CD14-positive monocyte (primary cell): ENCODE data around the gene CWF19L1. TPM values are rescaled to one million over a fixed set of nuclear protein-coding genes. Genes with fewer than 3 reads are reported as not detected.
A peak's percentile ranks its signal among the peaks of the same experiment; 100 is the strongest.

Experiments used
- DNase-seq, 3 donors: peaks; one replicate each; pipeline ENCODE4 v3.0.0-alpha.2; 2011 to 2022
- H2AFZ ChIP-seq: 2 replicates; pipeline ENCODE4 v1.6.0; 2012; ENCODE audit warnings: mild to moderate bottlenecking, low read depth, low read length, inconsistent platforms; ENCODE audit not compliant: insufficient read depth, poor library complexity, severe bottlenecking
- H3K27ac ChIP-seq, 2 donors: 1 replicate in 1 of 2; 2 replicates in 1 of 2; pipeline ENCODE4 v1.5.1; 2012 to 2013; ENCODE audit warnings: low read length in 2 of 2, control low read depth in 1 of 2, inconsistent platforms in 1 of 2, low read depth in 1 of 2, mild to moderate bottlenecking in 1 of 2
- H3K27me3 ChIP-seq, 2 donors: one replicate each; pipeline versions ENCODE4 v1.6.0 to v1.6.1; 2011 to 2013; ENCODE audit warnings: low read length in 2 of 2; ENCODE audit not compliant: control insufficient read depth in 2 of 2, insufficient read depth in 2 of 2
- H3K36me3 ChIP-seq, 2 donors: replicated peaks in 1 of 2; 1 replicate in 1 of 2; 2 replicates in 1 of 2; pipeline versions ENCODE4 v1.5.1 to v1.6.1; 2012 to 2013; ENCODE audit warnings: low read length in 2 of 2, control low read depth in 1 of 2, inconsistent platforms in 1 of 2, mild to moderate bottlenecking in 1 of 2; ENCODE audit not compliant: insufficient read depth in 2 of 2, control insufficient read depth in 1 of 2
- H3K4me1 ChIP-seq, 2 donors: 1 replicate in 1 of 2; 2 replicates in 1 of 2; pipeline versions ENCODE4 v1.5.1 to v1.6.1; 2012 to 2013; ENCODE audit warnings: low read length in 2 of 2, control low read depth in 1 of 2, inconsistent platforms in 1 of 2, mild to moderate bottlenecking in 1 of 2, moderate library complexity in 1 of 2; ENCODE audit not compliant: insufficient read depth in 2 of 2, control insufficient read depth in 1 of 2
- H3K4me2 ChIP-seq: replicated peaks from 2 replicates; pipeline ENCODE3; 2012; ENCODE audit warnings: low read length, moderate library complexity, mild to moderate bottlenecking; ENCODE audit not compliant: poor library complexity, severe bottlenecking; ENCODE audit errors: extremely low read depth
- H3K4me3 ChIP-seq, 3 experiments: fragments of 200-600 bp in 1 of 3; sonication (generic) in 1 of 3; replicated peaks in 1 of 3; 1 replicate in 2 of 3; 2 replicates in 1 of 3; pipeline ENCODE4 v1.5.1; 2011 to 2013; ENCODE audit warnings: low read length in 3 of 3, mild to moderate bottlenecking in 3 of 3, control low read depth in 2 of 3, low read depth in 2 of 3, inconsistent platforms in 1 of 3, moderate library complexity in 1 of 3
- H3K79me2 ChIP-seq: 2 replicates; pipeline ENCODE4 v1.6.0; 2012; ENCODE audit warnings: mild to moderate bottlenecking, control low read depth, inconsistent platforms, low read length, moderate library complexity; ENCODE audit not compliant: insufficient read depth
- H3K9ac ChIP-seq: 2 replicates; pipeline ENCODE4 v1.6.0; 2017; ENCODE audit warnings: low read length, mild to moderate bottlenecking; ENCODE audit not compliant: insufficient read depth, poor library complexity, severe bottlenecking
- H3K9me3 ChIP-seq, 2 donors: replicated peaks in 1 of 2; 1 replicate in 1 of 2; 2 replicates in 1 of 2; pipeline versions ENCODE4 v1.5.1 to v1.6.1; 2012 to 2013; ENCODE audit warnings: low read length in 2 of 2, control low read depth in 1 of 2; ENCODE audit not compliant: control insufficient read depth in 1 of 2, insufficient read depth in 1 of 2
- H4K20me1 ChIP-seq: 2 replicates; pipeline ENCODE4 v1.6.0; 2012; ENCODE audit warnings: mild to moderate bottlenecking, low read length, control low read depth, moderate library complexity; ENCODE audit not compliant: insufficient read depth
- H3K27ac Mint-ChIP-seq, 7 donors: one replicate each; pipeline ENCODE4 v1.8.0; 2020; ENCODE audit warnings: mild to moderate bottlenecking in 7 of 7, mixed read lengths in 7 of 7, moderate library complexity in 6 of 7, inconsistent platforms in 2 of 7
- H3K27me3 Mint-ChIP-seq, 3 donors: one replicate each; pipeline ENCODE4 v1.8.0; 2021 to 2022; ENCODE audit warnings: low read depth in 3 of 3, mild to moderate bottlenecking in 3 of 3, mixed read lengths in 3 of 3, moderate library complexity in 3 of 3, inconsistent platforms in 1 of 3
- H3K36me3 Mint-ChIP-seq, 2 donors: one replicate each; pipeline ENCODE4 v1.8.0; 2020; ENCODE audit warnings: mixed read lengths in 2 of 2, inconsistent platforms in 1 of 2, mild to moderate bottlenecking in 1 of 2
- H3K4me1 Mint-ChIP-seq: one replicate; pipeline ENCODE4 v1.8.0; 2020; ENCODE audit warnings: mild to moderate bottlenecking, mixed read lengths
- H3K4me3 Mint-ChIP-seq, 2 donors: one replicate each; pipeline ENCODE4 v1.8.0; 2020; ENCODE audit warnings: mild to moderate bottlenecking in 2 of 2, mixed read lengths in 2 of 2, moderate library complexity in 1 of 2
- H3K9me3 Mint-ChIP-seq, 7 donors: one replicate each; pipeline ENCODE4 v1.8.0; 2020 to 2022; ENCODE audit warnings: mixed read lengths in 7 of 7, mild to moderate bottlenecking in 6 of 7, moderate library complexity in 6 of 7, inconsistent platforms in 2 of 7
- WGBS: methylation state at CpG from one replicate; pipeline ENCODE4 v1.1.5; 2013; ENCODE audit warnings: missing lambda C conversion rate; ENCODE audit not compliant: insufficient coverage; 5-methylcytosine and 5-hydroxymethylcytosine counted together
- intact Hi-C, 2 donors: fragments of 100-400 bp; cut with micrococcal nuclease; formaldehyde crosslinking; loops; one replicate each; pipeline versions ENCODE4 v1.15.0 to v1.15.1; 2023
- polyA minus RNA-seq: library from RNA; depleted of rRNA, polyadenylated mRNA; stranded (reverse); fragments of >200 nt; gene quantifications from 2 replicates; pipeline ENCODE4 v1.2.3, GENCODE V29; 2012
- polyA plus RNA-seq, 3 donors: library from polyadenylated mRNA; depleted of rRNA in 1 of 3; unstranded in 2 of 3; stranded (reverse) in 1 of 3; fragments of 300-500 nt in 2 of 3; fragments of >200 nt in 1 of 3; fragmentation: Illumina TruSeq in 2 of 3; gene quantifications; 1 replicate in 2 of 3; 2 replicates in 1 of 3; pipeline ENCODE4 v1.2.3, GENCODE V29; 2012 to 2021
- total RNA-seq, 12 experiments: library from RNA in 1 of 12; stranded (reverse) in 1 of 12; fragments of 120-200 nt in 1 of 12; gene quantifications; one replicate each; pipeline ENCODE4 v1.2.4 and lab custom pipeline; 2013 to 2026; ENCODE audit warnings: mixed read lengths in 6 of 12, inconsistent platforms in 1 of 12
- TF ChIP-seq, protein P1 (sequence below): fragments of 200-600 bp; IDR thresholded peaks from one replicate; pipeline ENCODE4 v1.8.0; 2022; ENCODE audit warnings: antibody characterized with exemption, mild to moderate bottlenecking

CWF19L1 gene
- 35.6 TPM for total RNA-seq (2013)
- polyA plus RNA-seq (10 to 100 TPM; 19.9 to 29.3 (median 22.2) TPM), polyA minus RNA-seq (11.2 and 15.8 TPM in 2 replicates), total RNA-seq (lab: John Stamatoyannopoulos, UW) (18.7 to 57.5 (median 39.7) reads per million in 11 experiments)

DNA sequence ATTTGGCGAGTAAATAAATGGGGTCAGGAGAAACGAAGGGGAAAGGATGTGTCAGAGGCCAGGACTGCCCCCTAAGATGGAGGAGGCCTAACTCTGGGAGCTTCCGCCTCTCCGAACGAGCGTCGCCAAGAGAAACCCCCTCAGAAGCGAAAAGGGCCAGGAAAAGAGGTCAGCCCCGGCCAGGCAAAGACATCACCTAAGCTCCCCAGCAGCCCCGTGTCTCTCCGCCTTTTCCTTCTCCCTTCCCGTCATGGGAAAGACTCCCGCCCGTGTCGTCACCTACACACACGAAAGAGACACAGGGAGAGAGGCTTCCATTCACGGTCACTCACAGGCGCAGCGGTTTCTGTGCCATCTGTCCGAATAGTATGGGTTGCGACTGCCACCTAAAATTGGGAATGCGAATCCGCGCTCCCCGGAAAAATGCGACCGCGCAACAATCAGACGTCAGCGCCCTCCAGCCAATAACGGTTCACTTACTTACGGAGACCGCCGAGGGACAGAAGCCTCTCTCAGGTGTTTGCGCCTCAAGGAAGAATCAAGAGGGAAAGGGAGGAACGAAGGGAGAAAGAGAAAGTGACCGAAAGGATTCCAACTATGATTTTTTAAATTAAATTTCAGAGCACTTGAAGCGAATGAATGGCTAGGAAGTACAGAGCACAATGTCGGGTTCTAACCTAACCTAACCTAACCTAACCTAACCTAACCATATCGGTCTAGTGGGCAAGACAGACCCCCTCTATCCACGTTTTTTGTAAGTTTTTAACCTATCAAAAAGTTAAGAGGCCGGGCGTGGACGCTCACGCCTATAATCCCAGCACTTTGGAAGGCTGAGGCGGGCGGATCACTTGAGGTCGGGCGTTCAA lies at the start of gene CWF19L1:
TSS of gene CWF19L1 (minus strand) at position 400 of the 866 bp plus-strand sequence. CDS start at position 355, 45 bp downstream.
- peak within 1 kb of the TSS; percentile 86 for H2AFZ ChIP-seq
- peaks cover 16 to 18% of the 10 kb centered on the region in 2 donors for H3K4me1 ChIP-seq
- H3K4me2 ChIP-seq = peak within 1 kb of the TSS; percentile 89
- peaks cover 54% of the 10 kb centered on the region for H3K79me2 ChIP-seq
- no peaks in the 10 kb centered on the region for H3K9me3 ChIP-seq
- H3K4me3 ChIP-seq = peak within 1 kb of the TSS; percentile 78 to 96 (median 87)
- H3K27ac Mint-ChIP-seq = peak within 1 kb of the TSS; percentile 96 to 99 (median 98)
- peak within 1 kb of the TSS; percentile 98 to 99 for H3K4me3 Mint-ChIP-seq
- peak within 1 kb of the TSS; percentile 77 to 93 for H3K27ac ChIP-seq
- peaks cover 0 to 5% (median 0%) of the 10 kb centered on the region in 3 donors for H3K27me3 Mint-ChIP-seq
- H3K9me3 Mint-ChIP-seq = no peaks in the 10 kb centered on the region
- TF ChIP-seq, protein P1, sequence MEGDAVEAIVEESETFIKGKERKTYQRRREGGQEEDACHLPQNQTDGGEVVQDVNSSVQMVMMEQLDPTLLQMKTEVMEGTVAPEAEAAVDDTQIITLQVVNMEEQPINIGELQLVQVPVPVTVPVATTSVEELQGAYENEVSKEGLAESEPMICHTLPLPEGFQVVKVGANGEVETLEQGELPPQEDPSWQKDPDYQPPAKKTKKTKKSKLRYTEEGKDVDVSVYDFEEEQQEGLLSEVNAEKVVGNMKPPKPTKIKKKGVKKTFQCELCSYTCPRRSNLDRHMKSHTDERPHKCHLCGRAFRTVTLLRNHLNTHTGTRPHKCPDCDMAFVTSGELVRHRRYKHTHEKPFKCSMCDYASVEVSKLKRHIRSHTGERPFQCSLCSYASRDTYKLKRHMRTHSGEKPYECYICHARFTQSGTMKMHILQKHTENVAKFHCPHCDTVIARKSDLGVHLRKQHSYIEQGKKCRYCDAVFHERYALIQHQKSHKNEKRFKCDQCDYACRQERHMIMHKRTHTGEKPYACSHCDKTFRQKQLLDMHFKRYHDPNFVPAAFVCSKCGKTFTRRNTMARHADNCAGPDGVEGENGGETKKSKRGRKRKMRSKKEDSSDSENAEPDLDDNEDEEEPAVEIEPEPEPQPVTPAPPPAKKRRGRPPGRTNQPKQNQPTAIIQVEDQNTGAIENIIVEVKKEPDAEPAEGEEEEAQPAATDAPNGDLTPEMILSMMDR = no peak
- intact Hi-C loops = loop anchor here in 1 of 2 donors (10.0 kb wide), 1 partner anchor 83 kb away; the partner anchor contains the start of gene ERLIN1
- peak within 1 kb of the TSS; percentile 81 for H3K9ac ChIP-seq
- no peaks in the 10 kb centered on the region for H4K20me1 ChIP-seq
- peaks cover 7 to 21% of the 10 kb centered on the region in 2 donors for H3K36me3 Mint-ChIP-seq
- H3K36me3 ChIP-seq = peaks cover under 1 to 3% of the 10 kb centered on the region in 2 donors
- peaks cover 20% of the 10 kb centered on the region for H3K4me1 Mint-ChIP-seq
- DNase-seq = peak; percentile 54 to 72 (median 61)
- WGBS = 1% methylated on average over 31 of the region's 49 CpGs
- no peaks in the 10 kb centered on the region for H3K27me3 ChIP-seq

DNA sequence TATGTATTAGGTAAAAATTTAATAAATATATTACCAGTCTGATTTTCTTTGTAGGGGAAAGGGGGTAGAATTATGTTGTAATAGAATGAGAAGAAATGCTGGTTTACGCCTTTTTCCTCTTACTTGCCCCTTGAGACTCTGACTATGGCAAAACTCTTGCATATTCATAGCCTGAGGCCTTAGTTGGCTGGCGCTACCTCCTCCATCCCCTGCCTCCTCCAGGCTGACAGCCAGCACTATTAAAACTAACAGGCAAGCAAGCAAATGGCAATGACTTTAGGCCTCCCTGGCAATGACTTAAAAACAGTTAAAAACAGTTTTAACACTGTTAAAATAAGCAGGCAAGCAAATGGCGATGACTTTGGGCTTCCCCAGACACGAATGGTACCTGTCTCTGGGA lies 48.2 kb upstream of the CWF19L1 start:
- H3K27ac ChIP-seq = no peak overlapping the region
- H3K27me3 ChIP-seq = peaks cover 27 to 33% of the 10 kb centered on the region in 2 donors
- Mint-ChIP-seq H3K27ac (no peak overlapping the region), H3K27me3 (peaks cover 11 to 22% (median 12%) of the 10 kb centered on the region in 3 donors), H3K9me3 (no peaks in the 10 kb centered on the region), H3K4me3 (no peak overlapping the region), H3K36me3 (no peaks in the 10 kb centered on the region), H3K4me1 (no peaks in the 10 kb centered on the region)
- no peaks in the 10 kb centered on the region for H3K4me1 ChIP-seq
- H3K4me2 ChIP-seq = no peak overlapping the region
- no peaks in the 10 kb centered on the region for H4K20me1 ChIP-seq
- no peak for DNase-seq
- no peak overlapping the region for H3K9ac ChIP-seq
- H3K36me3 ChIP-seq = no peaks in the 10 kb centered on the region
- WGBS = 100% methylated on average over 3 of the region's 4 CpGs
- H2AFZ ChIP-seq = no peak overlapping the region
- no peaks in the 10 kb centered on the region for H3K9me3 ChIP-seq
- H3K4me3 ChIP-seq = no peak overlapping the region
- no peaks in the 10 kb centered on the region for H3K79me2 ChIP-seq
- intact Hi-C loops = no loop called here
- TF ChIP-seq, protein P1 = no peak
